KMS-11 (cell line): ENCODE data around the gene PRPF6.

Experiments used
- H2AFZ ChIP-seq: fragments of 200-600 bp; sonication (generic); 2 replicates; pipeline ENCODE4 v1.6.1; 2016; ENCODE audit warnings: antibody characterized with exemption, mixed run types, low read depth
- H3K27ac ChIP-seq: fragments of 200-600 bp; sonication (generic); 2 replicates; pipeline ENCODE4 v1.6.1; 2016; ENCODE audit warnings: mild to moderate bottlenecking, mixed run types
- H3K27me3 ChIP-seq: fragments of 200-600 bp; sonication (generic); 2 replicates; pipeline ENCODE4 v1.6.1; 2017; ENCODE audit warnings: mild to moderate bottlenecking, low read depth, mixed run types, moderate library complexity; ENCODE audit not compliant: insufficient read depth
- H3K36me3 ChIP-seq: fragments of 200-600 bp; sonication (generic); 2 replicates; pipeline ENCODE4 v1.6.1; 2017; ENCODE audit warnings: mild to moderate bottlenecking, mixed run types; ENCODE audit not compliant: insufficient read depth
- H3K4me1 ChIP-seq: fragments of 200-600 bp; sonication (generic); 2 replicates; pipeline ENCODE4 v1.6.1; 2016; ENCODE audit warnings: mild to moderate bottlenecking, low read depth, mixed run types; ENCODE audit not compliant: poor library complexity, severe bottlenecking
- H3K4me2 ChIP-seq: fragments of 200-600 bp; sonication (generic); 2 replicates; pipeline ENCODE4 v1.7.0; 2016; ENCODE audit warnings: mild to moderate bottlenecking, mixed run types
- H3K4me3 ChIP-seq: fragments of 200-600 bp; sonication (generic); IDR thresholded peaks from 2 replicates; pipeline ENCODE4 v1.6.1; 2017; ENCODE audit warnings: low read depth, low read length, mixed read lengths; ENCODE audit not compliant: insufficient read depth
- H3K79me2 ChIP-seq: fragments of 200-600 bp; sonication (generic); 2 replicates; pipeline ENCODE4 v1.6.1; 2016; ENCODE audit warnings: low read depth, mixed run types; ENCODE audit not compliant: insufficient read depth
- H3K9ac ChIP-seq: fragments of 200-600 bp; sonication (generic); 2 replicates; pipeline ENCODE4 v1.6.1; 2016; ENCODE audit warnings: mild to moderate bottlenecking, mixed run types
- H4K20me1 ChIP-seq: fragments of 200-600 bp; sonication (generic); 2 replicates; pipeline ENCODE4 v1.6.1; 2016; ENCODE audit warnings: mild to moderate bottlenecking, mixed run types; ENCODE audit not compliant: insufficient read depth
- CTCF ChIP-seq: fragments of 200-600 bp; sonication (generic); conservative IDR thresholded peaks from 2 replicates; pipeline ENCODE4 v1.6.1; 2017; ENCODE audit warnings: low read depth, mild to moderate bottlenecking, antibody characterized with exemption, low read length, moderate library complexity, mixed read lengths

PRPF6 gene

GRCh38 chr20:64069614-64070243 lies 88.8 kb downstream of the PRPF6 start:
- H3K4me3 ChIP-seq: no peak overlapping the region
- no peaks in the 10 kb centered on the region for H3K36me3 ChIP-seq
- peaks cover 27% of the 10 kb centered on the region for H3K4me1 ChIP-seq
- no peak overlapping the region for H3K27ac ChIP-seq
- H4K20me1 ChIP-seq: no peaks in the 10 kb centered on the region
- H3K4me2 ChIP-seq: no peak overlapping the region
- TF ChIP-seq CTCF: peak; percentile 86
- H2AFZ ChIP-seq: no peak overlapping the region
- no peak overlapping the region for H3K9ac ChIP-seq
- no peaks in the 10 kb centered on the region for H3K27me3 ChIP-seq
- H3K79me2 ChIP-seq: no peaks in the 10 kb centered on the region

GRCh38 chr20:64070244-64070993 lies 89.5 kb downstream of the PRPF6 start:
- Histone ChIP-seq H4K20me1 (no peaks in the 10 kb centered on the region), H3K4me1 (peaks cover 20% of the 10 kb centered on the region), H3K27ac (no peak overlapping the region), H3K4me2 (no peak overlapping the region), H3K27me3 (no peaks in the 10 kb centered on the region), H3K4me3 (no peak overlapping the region), H3K79me2 (no peaks in the 10 kb centered on the region), H2AFZ (no peak overlapping the region), H3K9ac (no peak overlapping the region), H3K36me3 (no peaks in the 10 kb centered on the region)
- TF ChIP-seq CTCF: no peak

GRCh38 chr20:64071341-64072332 lies 90.7 kb downstream of the PRPF6 start:
- no peaks in the 10 kb centered on the region for H3K79me2 ChIP-seq
- H3K27ac ChIP-seq: no peak overlapping the region
- no peak for TF ChIP-seq CTCF
- peaks cover 10% of the 10 kb centered on the region for H3K4me1 ChIP-seq
- no peaks in the 10 kb centered on the region for H3K27me3 ChIP-seq
- no peaks in the 10 kb centered on the region for H4K20me1 ChIP-seq
- no peak overlapping the region for H2AFZ ChIP-seq
- no peaks in the 10 kb centered on the region for H3K36me3 ChIP-seq
- no peak overlapping the region for H3K9ac ChIP-seq
- no peak overlapping the region for H3K4me3 ChIP-seq
- no peak overlapping the region for H3K4me2 ChIP-seq

- H3K4me2 ChIP-seq: no peak overlapping the region
- H4K20me1 ChIP-seq: no peaks in the 10 kb centered on the region
- TF ChIP-seq CTCF: no peak
- H3K27ac ChIP-seq: no peak overlapping the region
- H3K9ac ChIP-seq: no peak overlapping the region
- H3K79me2 ChIP-seq: no peaks in the 10 kb centered on the region
- H3K36me3 ChIP-seq: no peaks in the 10 kb centered on the region
- no peak overlapping the region for H3K4me3 ChIP-seq
- H3K27me3 ChIP-seq: no peaks in the 10 kb centered on the region
- peaks cover 7% of the 10 kb centered on the region for H3K4me1 ChIP-seq
- H2AFZ ChIP-seq: no peak overlapping the region
These were observed 91.6 kb downstream of the PRPF6 start for GRCh38 chr20:64072498-64073063.
